GM19238 (cell line): ENCODE measurements around the gene ATP2B2.

Experiments
- DNase-seq: peaks from one replicate; pipeline ENCODE4 v3.0.0; 2011; ENCODE audit warnings: low spot score; ENCODE audit not compliant: insufficient read length

ATP2B2 gene

GRCh38 chr3:10365791-10366190, 139.6 kb downstream of the ATP2B2 start:
- no peak for DNase-seq

GRCh38 chr3:10365316-10365715, 140.1 kb downstream of the ATP2B2 start:
- DNase-seq = no peak

- DNase-seq = no peak
Observed at GRCh38 chr3:10364806-10365205, 140.6 kb downstream of the ATP2B2 start.

GRCh38 chr3:10363935-10364334, 141.5 kb downstream of the ATP2B2 start:
- DNase-seq = no peak

GRCh38 chr3:10361375-10361774, 144.0 kb downstream of the ATP2B2 start:
- no peak for DNase-seq

- DNase-seq = no peak
Observed at GRCh38 chr3:10360478-10360877, 144.9 kb downstream of the ATP2B2 start.

GRCh38 chr3:10359761-10360161, 145.6 kb downstream of the ATP2B2 start:
- no peak for DNase-seq

- DNase-seq = no peak
Observed at GRCh38 chr3:10358309-10358980, 146.9 kb downstream of the ATP2B2 start.

- no peak for DNase-seq
Observed at GRCh38 chr3:10357592-10358308, 147.6 kb downstream of the ATP2B2 start.

GRCh38 chr3:10357095-10357494, 148.3 kb downstream of the ATP2B2 start:
- DNase-seq = no peak

- DNase-seq = no peak
Observed at GRCh38 chr3:10356461-10356981, 148.9 kb downstream of the ATP2B2 start.

- DNase-seq = no peak
Observed at GRCh38 chr3:10354361-10355015, 150.9 kb downstream of the ATP2B2 start.

GRCh38 chr3:10353661-10354360, 151.6 kb downstream of the ATP2B2 start:
- DNase-seq = no peak

- DNase-seq = no peak
Observed at GRCh38 chr3:10353160-10353559, 152.2 kb downstream of the ATP2B2 start.

- DNase-seq = no peak
Observed at GRCh38 chr3:10352146-10352911, 153.1 kb downstream of the ATP2B2 start.

GRCh38 chr3:10351013-10351735, 154.2 kb downstream of the ATP2B2 start:
- DNase-seq = no peak

GRCh38 chr3:10350324-10350985, 154.9 kb downstream of the ATP2B2 start:
- no peak for DNase-seq

- DNase-seq = no peak
Observed at GRCh38 chr3:10349801-10350200, 155.6 kb downstream of the ATP2B2 start.

GRCh38 chr3:10348404-10348721, 157.0 kb downstream of the ATP2B2 start:
- no peak for DNase-seq
